ENCODE data around the gene NANP. TPM values are rescaled to one million over a fixed set of nuclear protein-coding genes. Genes with fewer than 3 reads are reported as not detected.

NANP gene
- total and polyA plus RNA-seq, 10 of the 15 experiments (the other 5 are each of a cell fraction or from before 2014, with no cell fraction given), result 4.2 to 6.7 (median 4.9) TPM

GRCh38 chr20:25623225-25623735 is 534 bp downstream of the NANP start:
- peak overlapping the region; percentile 91 for H3K4me2 ChIP-seq (ENCODE audit: control insufficient read depth, insufficient read depth)
- DNase-seq (ENCODE audit: low read depth, low spot score) (peak; percentile 5), ATAC-seq (peak; percentile 39), FAIRE-seq (no peak)
- H3K4me3 ChIP-seq, result peak overlapping the region; percentile 86
- RAD21 ChIA-PET (ENCODE audit: unreplicated experiment), result no interaction called here
- H3K4me1 ChIP-seq (ENCODE audit: control insufficient read depth, insufficient read depth, low read length), result peaks cover 3% of the 10 kb centered on the region; the same call in 1 of the 2 replicates
- peaks cover 2% of the 10 kb centered on the region; the same call in 1 of the 3 replicates for H3K9me3 ChIP-seq (replicated peaks; ENCODE audit: control insufficient read depth, insufficient read depth, low read length)
- H3K27me3 ChIP-seq (replicated peaks in 1 of 2; ENCODE audit: control insufficient read depth in 2 of 2, insufficient read depth in 2 of 2, low read length in 1 of 2), result no peaks in the 10 kb centered on the region
- intact Hi-C loops (cut with micrococcal nuclease; ENCODE audit: unreplicated experiment), result loop anchor here (5.0 to 10.0 kb wide), 2 partner anchors 181 to 308 kb away; no protein-coding TSS in a partner anchor
- H3K36me3 ChIP-seq (ENCODE audit: control insufficient read depth in 2 of 2, insufficient read depth in 2 of 2, low read length in 1 of 2), result no peaks in the 10 kb centered on the region
- peak overlapping the region; percentile 93 for H3K27ac ChIP-seq (ENCODE audit: control insufficient read depth, insufficient read depth)
- peak overlapping the region; percentile 93 for H3K9ac ChIP-seq (ENCODE audit: control insufficient read depth, insufficient read depth, low read length)
- 2% methylated on average over 45 of the region's 45 CpGs for WGBS (ENCODE audit: insufficient coverage, insufficient replicate concordance, low lambda C conversion rate, missing lambda C conversion rate)
- CTCF ChIA-PET, result no interaction called here
- BruUV-seq (replicated peaks), result no TSS peak
- POLR2A ChIA-PET, result no interaction called here
- SMC1A ChIA-PET (ENCODE audit: uncharacterized antibody, unreplicated experiment), result interaction anchor here (0.9 kb wide), 1 partner anchor 15 kb away, joined by 4 read pairs; no protein-coding TSS in a partner anchor
- peaks cover 20% of the 10 kb centered on the region for H3K79me2 ChIP-seq (ENCODE audit: control insufficient read depth, insufficient read depth, low read length)
- in situ Hi-C loops (cut with MboI), result loop anchor here (5.0 to 25.0 kb wide), 3 partner anchors 74 to 539 kb away; partner anchors contain the start of gene ZNF337
- H4K20me1 ChIP-seq (ENCODE audit: control insufficient read depth, insufficient read depth), result no peaks in the 10 kb centered on the region
- peak overlapping the region; percentile 86 for H2AFZ ChIP-seq (ENCODE audit: control insufficient read depth, low read depth, low read length)
- peak; percentile 64 for TF ChIP-seq POLR2A (IDR thresholded peaks at IDR 0.05; ENCODE audit: low read depth, low read length)
- no peak for TF ChIP-seq SUZ12 (IDR thresholded peaks at IDR 0.05; ENCODE audit: unreplicated experiment)
- peak; percentile 53; the same call in 1 of the 2 replicates for TF ChIP-seq GATAD2B (conservative IDR thresholded peaks at IDR 0.05; ENCODE audit: low read depth)
- TF ChIP-seq CHD1 (IDR thresholded peaks at IDR 0.05; ENCODE audit: low read depth, low read length), result 0 out of 2 replicates have a peak, but pooled peaks have one; percentile 23
- TF ChIP-seq RAD51 (IDR thresholded peaks at IDR 0.05), result peak; percentile 76
- no peak for TF ChIP-seq NFYB (IDR thresholded peaks at IDR 0.05; ENCODE audit: insufficient read depth, low read depth, low read length)
- no peak for TF ChIP-seq MTA2 (IDR thresholded peaks at IDR 0.05; ENCODE audit: low read depth)
- no peak; the same call in 1 of the 2 replicates for TF ChIP-seq SMAD5 (IDR thresholded peaks at IDR 0.05; ENCODE audit: low read depth)
- 0 out of 2 replicates have a peak, but pooled peaks have one; percentile 12 for TF ChIP-seq ZNF687 (IDR thresholded peaks at IDR 0.05)
- no peak for TF ChIP-seq ATF3 (IDR thresholded peaks at IDR 0.05; ENCODE audit: borderline replicate concordance, extremely low read depth, low read depth, low read length)
- peak; percentile 75 to 90 for TF ChIP-seq BHLHE40 (IDR thresholded peaks at IDR 0.05; ENCODE audit: borderline replicate concordance in 1 of 2, low read depth in 2 of 2, low read length in 1 of 2)
- peak; percentile 33; the same call in 1 of the 2 replicates for TF ChIP-seq BACH1 (IDR thresholded peaks at IDR 0.05; ENCODE audit: borderline replicate concordance)
- TF ChIP-seq, protein P1, sequence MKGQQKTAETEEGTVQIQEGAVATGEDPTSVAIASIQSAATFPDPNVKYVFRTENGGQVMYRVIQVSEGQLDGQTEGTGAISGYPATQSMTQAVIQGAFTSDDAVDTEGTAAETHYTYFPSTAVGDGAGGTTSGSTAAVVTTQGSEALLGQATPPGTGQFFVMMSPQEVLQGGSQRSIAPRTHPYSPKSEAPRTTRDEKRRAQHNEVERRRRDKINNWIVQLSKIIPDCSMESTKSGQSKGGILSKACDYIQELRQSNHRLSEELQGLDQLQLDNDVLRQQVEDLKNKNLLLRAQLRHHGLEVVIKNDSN (IDR thresholded peaks at IDR 0.05; ENCODE audit: borderline replicate concordance, extremely low read length, insufficient read depth, low read depth, low read length), result peak; percentile 73
- 0 out of 2 replicates have a peak, but pooled peaks have one; percentile 7 for TF ChIP-seq TBL1XR1 (IDR thresholded peaks at IDR 0.05; ENCODE audit: low read depth, low read length)
- TF ChIP-seq NR2F1 (conservative IDR thresholded peaks at IDR 0.05), result peak; percentile 90; the same call in 1 of the 2 replicates
- TF ChIP-seq, protein P2, sequence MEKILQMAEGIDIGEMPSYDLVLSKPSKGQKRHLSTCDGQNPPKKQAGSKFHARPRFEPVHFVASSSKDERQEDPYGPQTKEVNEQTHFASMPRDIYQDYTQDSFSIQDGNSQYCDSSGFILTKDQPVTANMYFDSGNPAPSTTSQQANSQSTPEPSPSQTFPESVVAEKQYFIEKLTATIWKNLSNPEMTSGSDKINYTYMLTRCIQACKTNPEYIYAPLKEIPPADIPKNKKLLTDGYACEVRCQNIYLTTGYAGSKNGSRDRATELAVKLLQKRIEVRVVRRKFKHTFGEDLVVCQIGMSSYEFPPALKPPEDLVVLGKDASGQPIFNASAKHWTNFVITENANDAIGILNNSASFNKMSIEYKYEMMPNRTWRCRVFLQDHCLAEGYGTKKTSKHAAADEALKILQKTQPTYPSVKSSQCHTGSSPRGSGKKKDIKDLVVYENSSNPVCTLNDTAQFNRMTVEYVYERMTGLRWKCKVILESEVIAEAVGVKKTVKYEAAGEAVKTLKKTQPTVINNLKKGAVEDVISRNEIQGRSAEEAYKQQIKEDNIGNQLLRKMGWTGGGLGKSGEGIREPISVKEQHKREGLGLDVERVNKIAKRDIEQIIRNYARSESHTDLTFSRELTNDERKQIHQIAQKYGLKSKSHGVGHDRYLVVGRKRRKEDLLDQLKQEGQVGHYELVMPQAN (conservative IDR thresholded peaks at IDR 0.05), result peak; percentile 59
- 0 out of 2 replicates have a peak, but pooled peaks have one; percentile 40 for TF ChIP-seq CHD2 (IDR thresholded peaks at IDR 0.05; ENCODE audit: borderline replicate concordance, low read depth, low read length)

Data from GM12878 (cell line).